ENCODE results near the gene ZNHIT6. TPM values are rescaled to one million over a fixed set of nuclear protein-coding genes. Genes with fewer than 3 reads are reported as not detected.

Gene ZNHIT6
- polyA plus RNA-seq, 1 donor (not counting 4 experiments of a cell fraction or from before 2014, with no cell fraction given), result 20.9 TPM

DNA sequence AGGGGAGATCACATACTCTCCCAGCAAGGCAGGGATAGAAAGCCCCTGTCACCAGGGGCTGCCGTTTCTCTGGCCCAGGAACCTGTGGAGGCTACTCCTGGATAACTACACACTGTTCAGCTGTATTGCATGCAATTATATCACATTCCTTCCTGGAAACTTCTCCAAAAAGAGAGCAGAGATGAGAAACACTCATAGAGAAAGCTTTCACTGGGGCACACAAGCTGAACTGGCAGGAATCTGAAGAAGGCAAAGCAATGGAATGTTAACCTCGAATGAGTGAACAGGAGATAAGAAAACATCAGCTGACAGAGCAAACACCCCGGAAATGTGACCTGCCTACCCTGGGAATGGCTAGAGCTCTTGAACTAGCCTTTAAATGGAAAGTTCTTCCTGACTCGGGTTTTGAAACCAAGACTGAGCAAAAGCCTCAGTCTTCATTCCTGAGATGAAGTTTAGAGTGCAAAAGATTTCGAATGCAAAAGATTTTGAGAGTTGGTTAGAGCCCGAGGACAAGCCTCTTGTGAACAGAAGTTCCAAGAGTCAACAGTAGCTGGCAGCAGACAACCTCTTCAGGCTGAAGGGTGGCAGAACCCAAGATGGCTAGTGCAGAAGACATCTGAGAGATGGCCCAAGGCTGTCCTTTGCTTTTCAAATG is 95.4 kb downstream of the ZNHIT6 start:
- H3K4me3 ChIP-seq (ENCODE audit: control insufficient read depth in 2 of 3, extremely low read depth in 1 of 3, insufficient read depth in 2 of 3, low read depth in 1 of 3, low read length in 3 of 3), result peak overlapping the region in 1 of 3 experiments; percentile 9
- H3K4me2 ChIP-seq (ENCODE audit: control insufficient read depth, extremely low read depth, insufficient read depth, low read depth, low read length), result peak overlapping the region; percentile 49
- H3K27me3 ChIP-seq (ENCODE audit: control insufficient read depth, extremely low read depth, insufficient read depth, low read length), result no peaks in the 10 kb centered on the region
- peak overlapping the region; percentile 77 for H2AFZ ChIP-seq (ENCODE audit: control insufficient read depth, low read length)
- DNase-seq (ENCODE audit: low read depth, low spot score) (peak; percentile 28), FAIRE-seq (peak; percentile 90)
- no peaks in the 10 kb centered on the region for H3K36me3 ChIP-seq (ENCODE audit: control insufficient read depth in 2 of 2, extremely low read depth in 1 of 2, insufficient read depth in 2 of 2, low read length in 2 of 2)
- no peaks in the 10 kb centered on the region for H3K79me2 ChIP-seq (ENCODE audit: control insufficient read depth, insufficient read depth, low read length)
- H3K9ac ChIP-seq (ENCODE audit: control insufficient read depth, extremely low read depth, insufficient read depth, low read length), result peak overlapping the region; percentile 55
- TF ChIP-seq EZH2 (IDR thresholded peaks at IDR 0.05; ENCODE audit: low read length), result no peak
- TF ChIP-seq, protein P1, sequence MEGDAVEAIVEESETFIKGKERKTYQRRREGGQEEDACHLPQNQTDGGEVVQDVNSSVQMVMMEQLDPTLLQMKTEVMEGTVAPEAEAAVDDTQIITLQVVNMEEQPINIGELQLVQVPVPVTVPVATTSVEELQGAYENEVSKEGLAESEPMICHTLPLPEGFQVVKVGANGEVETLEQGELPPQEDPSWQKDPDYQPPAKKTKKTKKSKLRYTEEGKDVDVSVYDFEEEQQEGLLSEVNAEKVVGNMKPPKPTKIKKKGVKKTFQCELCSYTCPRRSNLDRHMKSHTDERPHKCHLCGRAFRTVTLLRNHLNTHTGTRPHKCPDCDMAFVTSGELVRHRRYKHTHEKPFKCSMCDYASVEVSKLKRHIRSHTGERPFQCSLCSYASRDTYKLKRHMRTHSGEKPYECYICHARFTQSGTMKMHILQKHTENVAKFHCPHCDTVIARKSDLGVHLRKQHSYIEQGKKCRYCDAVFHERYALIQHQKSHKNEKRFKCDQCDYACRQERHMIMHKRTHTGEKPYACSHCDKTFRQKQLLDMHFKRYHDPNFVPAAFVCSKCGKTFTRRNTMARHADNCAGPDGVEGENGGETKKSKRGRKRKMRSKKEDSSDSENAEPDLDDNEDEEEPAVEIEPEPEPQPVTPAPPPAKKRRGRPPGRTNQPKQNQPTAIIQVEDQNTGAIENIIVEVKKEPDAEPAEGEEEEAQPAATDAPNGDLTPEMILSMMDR (optimal IDR thresholded peaks at IDR 0.05 in 1 of 3, IDR thresholded peaks at IDR 0.05 in 1 of 3, conservative IDR thresholded peaks at IDR 0.05 in 1 of 3; ENCODE audit: extremely low read depth in 1 of 3, insufficient read depth in 2 of 3, low read length in 3 of 3), result peak; percentile 62 to 88 (median 67)
- no peaks in the 10 kb centered on the region for H4K20me1 ChIP-seq (ENCODE audit: control insufficient read depth, extremely low read depth, insufficient read depth, low read length)
- H3K27ac ChIP-seq (ENCODE audit: control insufficient read depth, insufficient read depth, low read length), result peak overlapping the region; percentile 84
- peaks cover 37% of the 10 kb centered on the region for H3K4me1 ChIP-seq (ENCODE audit: control insufficient read depth, extremely low read depth, insufficient read depth, low read length)
- no peaks in the 10 kb centered on the region for H3K9me3 ChIP-seq (ENCODE audit: control insufficient read depth, low read depth, low read length)
- no peaks in the 10 kb centered on the region for H3K9me1 ChIP-seq (ENCODE audit: control insufficient read depth, extremely low read depth, insufficient read depth, low read length)
- dilution Hi-C loops (cut with MboI; ENCODE audit: extremely low pct_ligation_motif_present, low sequenced_read_pairs), result no loop called here

DNA sequence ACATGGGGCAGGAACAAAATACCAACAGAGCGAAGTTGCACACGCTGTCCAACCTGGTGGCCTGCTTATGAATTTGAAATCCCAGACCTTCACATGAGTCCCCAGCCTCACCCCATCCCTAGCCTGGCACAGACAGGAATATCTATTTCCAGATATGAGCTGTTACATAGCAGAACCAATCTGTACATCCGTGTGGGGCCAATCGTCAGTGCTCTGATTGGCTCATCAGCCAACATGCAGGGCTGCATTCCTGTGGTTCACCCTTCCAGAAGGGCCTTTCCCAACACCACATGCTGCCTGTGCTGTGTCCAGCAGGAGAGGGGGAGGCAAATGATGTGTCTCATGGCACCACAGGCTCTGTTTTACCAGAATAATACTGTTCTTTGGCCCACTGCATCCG is 96.4 kb downstream of the ZNHIT6 start:
- FAIRE-seq, result peak; percentile 100
- Histone ChIP-seq H3K9me3 (ENCODE audit: control insufficient read depth, low read depth, low read length) (no peaks in the 10 kb centered on the region), H3K79me2 (ENCODE audit: control insufficient read depth, insufficient read depth, low read length) (no peaks in the 10 kb centered on the region), H3K27ac (ENCODE audit: control insufficient read depth, insufficient read depth, low read length) (peak overlapping the region; percentile 84), H3K9ac (ENCODE audit: control insufficient read depth, extremely low read depth, insufficient read depth, low read length) (peak overlapping the region; percentile 55), H3K4me1 (ENCODE audit: control insufficient read depth, extremely low read depth, insufficient read depth, low read length) (peaks cover 47% of the 10 kb centered on the region), H3K36me3 (ENCODE audit: control insufficient read depth in 2 of 2, extremely low read depth in 1 of 2, insufficient read depth in 2 of 2, low read length in 2 of 2) (no peaks in the 10 kb centered on the region), H3K4me3 (ENCODE audit: control insufficient read depth in 2 of 3, extremely low read depth in 1 of 3, insufficient read depth in 2 of 3, low read depth in 1 of 3, low read length in 3 of 3) (no peak overlapping the region), H3K27me3 (ENCODE audit: control insufficient read depth, extremely low read depth, insufficient read depth, low read length) (no peaks in the 10 kb centered on the region), H3K9me1 (ENCODE audit: control insufficient read depth, extremely low read depth, insufficient read depth, low read length) (no peaks in the 10 kb centered on the region), H2AFZ (ENCODE audit: control insufficient read depth, low read length) (no peak overlapping the region), H4K20me1 (ENCODE audit: control insufficient read depth, extremely low read depth, insufficient read depth, low read length) (no peaks in the 10 kb centered on the region), H3K4me2 (ENCODE audit: control insufficient read depth, extremely low read depth, insufficient read depth, low read depth, low read length) (peak overlapping the region; percentile 49)
- dilution Hi-C loops (cut with MboI; ENCODE audit: extremely low pct_ligation_motif_present, low sequenced_read_pairs), result no loop called here
- peak; percentile 83 for DNase-seq (ENCODE audit: low read depth, low spot score)
- TF ChIP-seq EZH2 (IDR thresholded peaks at IDR 0.05; ENCODE audit: low read length), result no peak
- TF ChIP-seq, protein P1 (optimal IDR thresholded peaks at IDR 0.05 in 1 of 3, IDR thresholded peaks at IDR 0.05 in 1 of 3, conservative IDR thresholded peaks at IDR 0.05 in 1 of 3; ENCODE audit: extremely low read depth in 1 of 3, insufficient read depth in 2 of 3, low read length in 3 of 3), result peak in 1 of 3 experiments; percentile 4
